WTC11 (cell line): ENCODE results near the gene FTH1. TPM values are rescaled to one million over a fixed set of nuclear protein-coding genes. Genes with fewer than 3 reads are reported as not detected.

Experiments
- ATAC-seq: fragments of 200-7000 bp; cut with Tn5 transposase; 2 replicates; pipeline ENCODE4 v1.10.0; 2021; ENCODE audit warnings: mild to moderate bottlenecking, moderate library complexity
- CTCF ChIA-PET: fragments of 300-600 bp; sonication (Branson Sonifier 250); formaldehyde crosslinking; loops from one replicate; lab custom pipeline; 2021; ENCODE audit warnings: antibody characterized with exemption; lab: Charles Lee
- POLR2A ChIA-PET: fragments of 350-600 bp; sonication (Branson Sonifier 250); formaldehyde crosslinking; loops from one replicate; lab custom pipeline; 2021; ENCODE audit warnings: antibody characterized with exemption; lab: Charles Lee
- DNase-seq: peaks from one replicate; pipeline ENCODE4 v3.0.0; 2021; ENCODE audit warnings: low spot score
- H3K27ac Mint-ChIP-seq: 2 replicates; pipeline ENCODE4 v1.8.0; 2021; ENCODE audit warnings: mixed read lengths
- H3K27me3 Mint-ChIP-seq: 2 replicates; pipeline ENCODE4 v1.8.0; 2021; ENCODE audit warnings: low read depth, mild to moderate bottlenecking, moderate library complexity, mixed read lengths
- H3K36me3 Mint-ChIP-seq: 2 replicates; pipeline ENCODE4 v1.8.0; 2021; ENCODE audit warnings: mixed read lengths
- H3K4me1 Mint-ChIP-seq: 2 replicates; pipeline ENCODE4 v1.8.0; 2022; ENCODE audit warnings: mixed read lengths
- H3K4me3 Mint-ChIP-seq: 2 replicates; pipeline ENCODE4 v1.8.0; 2021; ENCODE audit warnings: mild to moderate bottlenecking, moderate library complexity, mixed read lengths
- H3K9me3 Mint-ChIP-seq: 2 replicates; pipeline ENCODE4 v1.8.0; 2021; ENCODE audit warnings: mixed read lengths
- CREM ChIP-seq: sonication (generic); formaldehyde crosslinking; IDR thresholded peaks from 2 replicates; pipeline ENCODE4 v1.8.1; 2022; ENCODE audit warnings: mild to moderate bottlenecking, missing genetic modification reagents, moderate library complexity
- ELF4 ChIP-seq: sonication (generic); formaldehyde crosslinking; IDR thresholded peaks from 2 replicates; pipeline ENCODE4 v1.8.1; 2022; ENCODE audit warnings: low read depth, mild to moderate bottlenecking, moderate library complexity, missing genetic modification reagents
- EMX1 ChIP-seq: fragments of 250-450 bp; sonication (Bioruptor Pico); IDR thresholded peaks from 2 replicates; pipeline ENCODE4 v1.8.0; 2021; ENCODE audit warnings: mild to moderate bottlenecking
- ETV6 ChIP-seq: sonication (generic); formaldehyde crosslinking; IDR thresholded peaks from 2 replicates; pipeline ENCODE4 v1.8.1; 2022; ENCODE audit warnings: mild to moderate bottlenecking, missing genetic modification reagents
- GTF2I ChIP-seq: fragments of 250-450 bp; sonication (Bioruptor Pico); conservative IDR thresholded peaks from 2 replicates; pipeline ENCODE4 v1.4.0; 2021; ENCODE audit warnings: mild to moderate bottlenecking
- JAZF1 ChIP-seq: fragments of 250-450 bp; sonication (Bioruptor Pico); IDR thresholded peaks from 2 replicates; pipeline ENCODE4 v1.9.0; 2021; ENCODE audit warnings: moderate library complexity, mild to moderate bottlenecking, inconsistent platforms
- MYBL2 ChIP-seq: sonication (generic); formaldehyde crosslinking; IDR thresholded peaks from 2 replicates; pipeline ENCODE4 v1.8.1; 2023; ENCODE audit warnings: mild to moderate bottlenecking, moderate library complexity, missing genetic modification reagents
- NFYB ChIP-seq: sonication (generic); formaldehyde crosslinking; conservative IDR thresholded peaks from 2 replicates; pipeline ENCODE4 v1.8.0; 2022; ENCODE audit warnings: low read depth, missing genetic modification reagents
- NR2C2 ChIP-seq: sonication (generic); formaldehyde crosslinking; IDR thresholded peaks from 2 replicates; pipeline ENCODE4 v1.8.0; 2022; ENCODE audit warnings: mild to moderate bottlenecking, missing genetic modification reagents
- ZNF232 ChIP-seq: sonication (generic); formaldehyde crosslinking; IDR thresholded peaks from 2 replicates; pipeline ENCODE4 v1.8.0; 2022; ENCODE audit warnings: mild to moderate bottlenecking, missing genetic modification reagents
- ZNF512 ChIP-seq: sonication (generic); formaldehyde crosslinking; IDR thresholded peaks from 2 replicates; pipeline ENCODE4 v1.8.1; 2022; ENCODE audit warnings: missing genetic modification reagents, borderline replicate concordance
- ZSCAN18 ChIP-seq: fragments of 250-450 bp; sonication (Bioruptor Pico); IDR thresholded peaks from 2 replicates; pipeline ENCODE4 v2.1.2; 2022; ENCODE audit warnings: mild to moderate bottlenecking, moderate library complexity
- total RNA-seq: library from RNA; stranded (reverse); gene quantifications from 3 replicates; pipeline ENCODE4 v1.2.3, GENCODE V29; 2021
- TF ChIP-seq, protein P1 (sequence below): sonication (generic); formaldehyde crosslinking; IDR thresholded peaks from 2 replicates; pipeline ENCODE4 v1.8.0; 2022; ENCODE audit warnings: mild to moderate bottlenecking, missing genetic modification reagents
- TF ChIP-seq, protein P2 (sequence below): fragments of 250-450 bp; sonication (Bioruptor Pico); conservative IDR thresholded peaks from 2 replicates; pipeline ENCODE4 v1.9.0; 2021; ENCODE audit warnings: mild to moderate bottlenecking
- TF ChIP-seq, protein P3 (sequence below): fragments of 250-450 bp; sonication (Bioruptor Pico); IDR thresholded peaks from 2 replicates; pipeline ENCODE4 v1.9.0; 2021; ENCODE audit warnings: mild to moderate bottlenecking
- TF ChIP-seq, protein P4 (sequence below): sonication (generic); formaldehyde crosslinking; IDR thresholded peaks from 2 replicates; pipeline ENCODE4 v1.8.1; 2023; ENCODE audit warnings: mild to moderate bottlenecking, missing genetic modification reagents, moderate library complexity

The FTH1 gene
- total RNA-seq, 1 experiment from 2014 or later, result 1,108 TPM

- Mint-ChIP-seq H3K36me3 (peaks cover 17% of the 10 kb centered on the region), H3K27ac (peak overlapping the region; percentile 27; the same call in 1 of the 2 replicates), H3K9me3 (peaks cover 14% of the 10 kb centered on the region), H3K4me3 (no peak overlapping the region), H3K27me3 (no peaks in the 10 kb centered on the region; the same call in none of the 2 replicates), H3K4me1 (peaks cover 23% of the 10 kb centered on the region)
- no peak for DNase-seq
- TF ChIP-seq, protein P1, sequence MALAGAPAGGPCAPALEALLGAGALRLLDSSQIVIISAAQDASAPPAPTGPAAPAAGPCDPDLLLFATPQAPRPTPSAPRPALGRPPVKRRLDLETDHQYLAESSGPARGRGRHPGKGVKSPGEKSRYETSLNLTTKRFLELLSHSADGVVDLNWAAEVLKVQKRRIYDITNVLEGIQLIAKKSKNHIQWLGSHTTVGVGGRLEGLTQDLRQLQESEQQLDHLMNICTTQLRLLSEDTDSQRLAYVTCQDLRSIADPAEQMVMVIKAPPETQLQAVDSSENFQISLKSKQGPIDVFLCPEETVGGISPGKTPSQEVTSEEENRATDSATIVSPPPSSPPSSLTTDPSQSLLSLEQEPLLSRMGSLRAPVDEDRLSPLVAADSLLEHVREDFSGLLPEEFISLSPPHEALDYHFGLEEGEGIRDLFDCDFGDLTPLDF (CRISPR knock-in tag), result no peak
- TF ChIP-seq JAZF1 (CRISPR knock-in tag) (no peak), MYBL2 (no peak), ZNF512 (CRISPR knock-in tag) (no peak), NR2C2 (no peak), EMX1 (CRISPR knock-in tag) (no peak), ETV6 (CRISPR knock-in tag) (no peak), ZSCAN18 (CRISPR knock-in tag) (no peak), CREM (no peak), NFYB (CRISPR knock-in tag) (no peak), GTF2I (CRISPR knock-in tag) (no peak), ELF4 (no peak), ZNF232 (CRISPR knock-in tag) (no peak)
- TF ChIP-seq, protein P2, sequence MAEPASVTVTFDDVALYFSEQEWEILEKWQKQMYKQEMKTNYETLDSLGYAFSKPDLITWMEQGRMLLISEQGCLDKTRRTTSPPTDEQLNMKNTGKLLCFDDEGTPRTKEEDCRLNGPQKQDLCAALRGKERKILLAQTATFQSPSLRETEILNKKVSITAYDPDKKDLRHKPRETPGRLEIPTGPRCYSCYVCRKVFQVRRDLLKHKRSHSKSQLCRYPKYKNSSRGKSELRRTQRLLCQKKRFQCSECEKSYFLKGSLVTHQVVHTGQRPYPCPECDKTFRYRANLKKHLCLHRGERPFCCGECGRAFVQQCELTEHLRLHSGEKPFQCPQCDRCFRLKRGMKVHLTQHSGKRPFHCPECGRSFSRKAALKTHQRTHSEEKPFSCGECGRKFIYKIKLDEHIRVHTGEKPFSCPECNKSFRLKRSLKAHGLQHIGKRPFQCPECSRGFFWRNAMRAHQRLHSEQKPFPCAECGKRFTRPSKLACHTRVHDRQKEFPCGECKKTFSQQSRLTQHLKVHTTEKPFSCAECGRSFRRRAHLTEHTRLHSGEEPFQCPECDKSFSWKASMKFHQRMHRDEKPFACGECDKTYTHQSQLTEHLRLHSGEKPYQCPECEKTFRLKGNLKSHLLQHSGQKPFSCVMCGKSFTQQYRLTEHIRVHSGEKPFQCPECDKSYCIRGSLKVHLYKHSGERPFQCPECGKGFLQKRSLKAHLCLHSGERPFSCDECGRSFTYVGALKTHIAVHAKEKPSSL (CRISPR knock-in tag), result no peak
- TF ChIP-seq, protein P3, sequence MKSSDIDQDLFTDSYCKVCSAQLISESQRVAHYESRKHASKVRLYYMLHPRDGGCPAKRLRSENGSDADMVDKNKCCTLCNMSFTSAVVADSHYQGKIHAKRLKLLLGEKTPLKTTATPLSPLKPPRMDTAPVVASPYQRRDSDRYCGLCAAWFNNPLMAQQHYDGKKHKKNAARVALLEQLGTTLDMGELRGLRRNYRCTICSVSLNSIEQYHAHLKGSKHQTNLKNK, result no peak
- TF ChIP-seq, protein P4, sequence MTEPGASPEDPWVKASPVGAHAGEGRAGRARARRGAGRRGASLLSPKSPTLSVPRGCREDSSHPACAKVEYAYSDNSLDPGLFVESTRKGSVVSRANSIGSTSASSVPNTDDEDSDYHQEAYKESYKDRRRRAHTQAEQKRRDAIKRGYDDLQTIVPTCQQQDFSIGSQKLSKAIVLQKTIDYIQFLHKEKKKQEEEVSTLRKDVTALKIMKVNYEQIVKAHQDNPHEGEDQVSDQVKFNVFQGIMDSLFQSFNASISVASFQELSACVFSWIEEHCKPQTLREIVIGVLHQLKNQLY (CRISPR knock-in tag), result no peak
- ChIA-PET POLR2A (no interaction called here), CTCF (interaction anchor here (1.4 to 1.6 kb wide), 3 partner anchors 77 to 102 kb away, joined by 4 to 6 read pairs (median 5); no protein-coding TSS in a partner anchor)
- no peak for ATAC-seq
Measured at GRCh38 chr11:62000539-62001446, 33.4 kb upstream of the FTH1 start.
